Osteocyte (in vitro differentiated cells): ENCODE measurements around the gene TNIP2. TPM values are rescaled to one million over a fixed set of nuclear protein-coding genes. Genes with fewer than 3 reads are reported as not detected.

ENCODE experiments used
- DNase-seq: peaks from one replicate; pipeline ENCODE4 v3.0.0; 2021; ENCODE audit warnings: mixed read lengths; ENCODE audit not compliant: unreplicated experiment; ENCODE audit errors: extremely low spot score
- H3K27ac Mint-ChIP-seq: one replicate; pipeline ENCODE4 v1.8.0; 2021; ENCODE audit warnings: mild to moderate bottlenecking, mixed read lengths; ENCODE audit not compliant: unreplicated experiment
- H3K27me3 Mint-ChIP-seq: one replicate; pipeline ENCODE4 v1.8.0; 2021; ENCODE audit warnings: mixed read lengths; ENCODE audit not compliant: unreplicated experiment
- H3K36me3 Mint-ChIP-seq: one replicate; pipeline ENCODE4 v1.8.0; 2021; ENCODE audit warnings: mixed read lengths; ENCODE audit not compliant: unreplicated experiment
- H3K4me1 Mint-ChIP-seq: one replicate; pipeline ENCODE4 v1.8.0; 2021; ENCODE audit warnings: mixed read lengths; ENCODE audit not compliant: unreplicated experiment
- H3K4me3 Mint-ChIP-seq: one replicate; pipeline ENCODE4 v1.8.0; 2021; ENCODE audit warnings: mild to moderate bottlenecking, moderate library complexity, mixed read lengths; ENCODE audit not compliant: unreplicated experiment
- H3K9me3 Mint-ChIP-seq: one replicate; pipeline ENCODE4 v1.8.0; 2021; ENCODE audit warnings: mixed read lengths; ENCODE audit not compliant: unreplicated experiment
- total RNA-seq: library from RNA; stranded (reverse); gene quantifications from 2 replicates; pipeline ENCODE4 v1.2.1, GENCODE V29; 2021
- TF ChIP-seq, protein P1 (sequence below): fragments of 200-600 bp; sonication (generic); IDR thresholded peaks from 2 replicates; pipeline ENCODE4 v1.5.0; 2021; ENCODE audit warnings: antibody characterized with exemption, mild to moderate bottlenecking, moderate library complexity

TNIP2 gene
- total RNA-seq, 1 donor from 2014 or later = 34.0 TPM

GRCh38 chr4:2768921-2769336 is 12.8 kb upstream of the TNIP2 start:
- Mint-ChIP-seq H3K4me3 (no peak overlapping the region), H3K27me3 (no peaks in the 10 kb centered on the region), H3K27ac (no peak overlapping the region), H3K4me1 (peaks cover 2% of the 10 kb centered on the region), H3K9me3 (no peaks in the 10 kb centered on the region), H3K36me3 (no peaks in the 10 kb centered on the region)
- no peak for DNase-seq
- TF ChIP-seq, protein P1, sequence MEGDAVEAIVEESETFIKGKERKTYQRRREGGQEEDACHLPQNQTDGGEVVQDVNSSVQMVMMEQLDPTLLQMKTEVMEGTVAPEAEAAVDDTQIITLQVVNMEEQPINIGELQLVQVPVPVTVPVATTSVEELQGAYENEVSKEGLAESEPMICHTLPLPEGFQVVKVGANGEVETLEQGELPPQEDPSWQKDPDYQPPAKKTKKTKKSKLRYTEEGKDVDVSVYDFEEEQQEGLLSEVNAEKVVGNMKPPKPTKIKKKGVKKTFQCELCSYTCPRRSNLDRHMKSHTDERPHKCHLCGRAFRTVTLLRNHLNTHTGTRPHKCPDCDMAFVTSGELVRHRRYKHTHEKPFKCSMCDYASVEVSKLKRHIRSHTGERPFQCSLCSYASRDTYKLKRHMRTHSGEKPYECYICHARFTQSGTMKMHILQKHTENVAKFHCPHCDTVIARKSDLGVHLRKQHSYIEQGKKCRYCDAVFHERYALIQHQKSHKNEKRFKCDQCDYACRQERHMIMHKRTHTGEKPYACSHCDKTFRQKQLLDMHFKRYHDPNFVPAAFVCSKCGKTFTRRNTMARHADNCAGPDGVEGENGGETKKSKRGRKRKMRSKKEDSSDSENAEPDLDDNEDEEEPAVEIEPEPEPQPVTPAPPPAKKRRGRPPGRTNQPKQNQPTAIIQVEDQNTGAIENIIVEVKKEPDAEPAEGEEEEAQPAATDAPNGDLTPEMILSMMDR = no peak

DNA sequence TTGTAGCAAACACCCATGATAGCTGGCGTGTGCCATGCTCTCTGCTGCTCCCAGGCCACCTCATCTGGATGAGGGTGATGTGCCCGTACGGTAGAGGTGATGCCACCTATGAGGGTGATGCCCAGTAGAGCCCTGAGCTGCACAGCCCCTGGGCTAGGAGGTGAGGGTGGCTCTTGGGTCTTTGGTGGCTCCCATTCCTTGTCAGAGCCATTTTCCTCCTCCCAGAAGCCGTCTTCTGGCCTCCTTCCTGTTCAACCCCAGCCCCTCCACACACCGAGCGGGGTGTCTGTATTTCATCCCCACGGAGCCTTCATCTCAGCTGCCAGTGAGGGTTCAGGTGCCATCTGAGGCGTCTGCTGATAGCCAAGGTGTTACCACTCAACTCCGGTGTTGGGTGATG is 12.0 kb upstream of the TNIP2 start:
- Mint-ChIP-seq H3K4me1 (peaks cover 2% of the 10 kb centered on the region), H3K36me3 (no peaks in the 10 kb centered on the region), H3K27ac (no peak overlapping the region), H3K4me3 (no peak overlapping the region), H3K9me3 (no peaks in the 10 kb centered on the region), H3K27me3 (no peaks in the 10 kb centered on the region)
- TF ChIP-seq, protein P1 = no peak
- DNase-seq = no peak

DNA sequence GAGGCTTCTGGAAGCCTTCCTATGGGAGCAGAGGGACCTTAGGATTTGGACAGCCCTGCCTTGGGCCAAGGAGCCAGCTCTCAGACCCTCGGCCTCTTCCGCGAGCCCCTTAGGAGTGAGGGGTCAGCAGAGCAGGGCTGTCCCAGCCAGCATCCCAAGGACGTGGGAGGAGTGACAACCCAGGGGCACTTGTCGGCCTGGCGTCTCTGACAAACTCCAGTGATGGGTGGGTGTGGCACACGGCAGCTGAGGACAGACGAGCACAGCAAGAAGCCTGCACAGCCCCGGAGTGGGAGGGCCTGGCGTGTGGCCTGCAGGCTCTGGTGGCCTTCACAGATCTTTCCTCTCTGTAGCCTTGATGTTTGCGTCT is 11.6 kb upstream of the TNIP2 start:
- H3K9me3 Mint-ChIP-seq = no peaks in the 10 kb centered on the region
- no peak for DNase-seq

GRCh38 chr4:2767046-2767704 is 11.0 kb upstream of the TNIP2 start:
- H3K27ac Mint-ChIP-seq = no peak overlapping the region
- H3K4me1 Mint-ChIP-seq = peaks cover 2% of the 10 kb centered on the region
- H3K4me3 Mint-ChIP-seq = no peak overlapping the region
- no peak for DNase-seq
- TF ChIP-seq, protein P1 = no peak
- H3K9me3 Mint-ChIP-seq = no peaks in the 10 kb centered on the region
- H3K27me3 Mint-ChIP-seq = no peaks in the 10 kb centered on the region
- H3K36me3 Mint-ChIP-seq = no peaks in the 10 kb centered on the region

More for the DNA sequence above, 11.6 kb upstream of the TNIP2 start:
- H3K4me3 Mint-ChIP-seq = no peak overlapping the region
- no peaks in the 10 kb centered on the region for H3K27me3 Mint-ChIP-seq
- H3K4me1 Mint-ChIP-seq = peaks cover 2% of the 10 kb centered on the region
- no peak overlapping the region for H3K27ac Mint-ChIP-seq
- no peaks in the 10 kb centered on the region for H3K36me3 Mint-ChIP-seq
- TF ChIP-seq, protein P1 = no peak

GRCh38 chr4:2765832-2766526 is 9.8 kb upstream of the TNIP2 start:
- DNase-seq = no peak
- H3K27ac Mint-ChIP-seq = no peak overlapping the region
- no peaks in the 10 kb centered on the region for H3K36me3 Mint-ChIP-seq
- TF ChIP-seq, protein P1 = no peak
- peaks cover 3% of the 10 kb centered on the region for H3K4me1 Mint-ChIP-seq
- H3K27me3 Mint-ChIP-seq = no peaks in the 10 kb centered on the region
- H3K9me3 Mint-ChIP-seq = no peaks in the 10 kb centered on the region
- H3K4me3 Mint-ChIP-seq = no peak overlapping the region
